Measurements from ENCODE around the gene NSFL1C. TPM values are rescaled to one million over a fixed set of nuclear protein-coding genes. Genes with fewer than 3 reads are reported as not detected.

Gene NSFL1C
- total and polyA plus RNA-seq, 2 experiments from 2014 or later: 48.9 to 92.2 TPM

GRCh38 chr20:1436263-1436662 is 30.4 kb downstream of the NSFL1C start:
- Histone ChIP-seq H3K9me2 (ENCODE audit: insufficient read depth) (no peaks in the 10 kb centered on the region), H3K27ac (ENCODE audit: low read depth) (no peak overlapping the region), H2AFZ (no peak overlapping the region), H3K4me3 (no peak overlapping the region), H3K27me3 (ENCODE audit: insufficient read depth) (no peaks in the 10 kb centered on the region), H3K36me3 (ENCODE audit: insufficient read depth) (no peaks in the 10 kb centered on the region; the same call in 1 of the 2 replicates), H3K4me2 (no peak overlapping the region), H3K79me2 (replicated peaks; ENCODE audit: insufficient read depth) (no peaks in the 10 kb centered on the region), H3K4me1 (ENCODE audit: insufficient read depth) (peaks cover 11% of the 10 kb centered on the region), H3F3A (replicated peaks; ENCODE audit: low read depth) (no peaks in the 10 kb centered on the region), H4K20me1 (replicated peaks; ENCODE audit: insufficient read depth) (no peaks in the 10 kb centered on the region; the same call in 1 of the 2 replicates)
- DNase-seq (ENCODE audit: low spot score) (no peak), ATAC-seq (no peak)
- Mint-ChIP-seq H3K4me1 (peaks cover 16% of the 10 kb centered on the region), H3K36me3 (ENCODE audit: low read depth) (peaks cover 36% of the 10 kb centered on the region), H3K27ac (no peak overlapping the region), H3K4me3 (no peak overlapping the region), H3K27me3 (ENCODE audit: insufficient read depth, low read depth, poor library complexity) (peaks cover 9% of the 10 kb centered on the region), H3K9me3 (peaks cover 33% of the 10 kb centered on the region)
- TF ChIP-seq ZNF331 (CRISPR knock-in tag; IDR thresholded peaks at IDR 0.05; ENCODE audit: low read depth): no peak
- TF ChIP-seq ZNF114 (CRISPR knock-in tag; IDR thresholded peaks at IDR 0.05): no peak
- TF ChIP-seq NANOG (IDR thresholded peaks at IDR 0.05; ENCODE audit: borderline replicate concordance): no peak
- TF ChIP-seq JUNB (IDR thresholded peaks at IDR 0.05; ENCODE audit: unreplicated experiment): no peak
- TF ChIP-seq EZH2phosphoT487 (IDR thresholded peaks at IDR 0.05; ENCODE audit: unreplicated experiment): no peak

- H3K9me3 Mint-ChIP-seq: peaks cover 33% of the 10 kb centered on the region
- ATAC-seq (no peak), DNase-seq (ENCODE audit: low spot score) (no peak)
- Histone ChIP-seq H3K4me3 (no peak overlapping the region), H2AFZ (no peak overlapping the region), H3K79me2 (replicated peaks; ENCODE audit: insufficient read depth) (no peaks in the 10 kb centered on the region), H4K20me1 (replicated peaks; ENCODE audit: insufficient read depth) (no peaks in the 10 kb centered on the region), H3K27me3 (ENCODE audit: insufficient read depth) (no peaks in the 10 kb centered on the region), H3K36me3 (ENCODE audit: insufficient read depth) (no peaks in the 10 kb centered on the region; the same call in 1 of the 2 replicates), H3K4me2 (no peak overlapping the region), H3K9me2 (ENCODE audit: insufficient read depth) (no peaks in the 10 kb centered on the region), H3K27ac (ENCODE audit: low read depth) (no peak overlapping the region), H3K4me1 (ENCODE audit: insufficient read depth) (peaks cover 17% of the 10 kb centered on the region), H3F3A (replicated peaks; ENCODE audit: low read depth) (no peaks in the 10 kb centered on the region)
- no peak overlapping the region for H3K4me3 Mint-ChIP-seq
- H3K4me1 Mint-ChIP-seq: peaks cover 24% of the 10 kb centered on the region
- peaks cover 36% of the 10 kb centered on the region for H3K36me3 Mint-ChIP-seq (ENCODE audit: low read depth)
- no peak overlapping the region for H3K27ac Mint-ChIP-seq
- peaks cover 5% of the 10 kb centered on the region for H3K27me3 Mint-ChIP-seq (ENCODE audit: insufficient read depth, low read depth, poor library complexity)
- TF ChIP-seq NANOG (IDR thresholded peaks at IDR 0.05; ENCODE audit: borderline replicate concordance) (no peak), ZNF114 (CRISPR knock-in tag; IDR thresholded peaks at IDR 0.05) (no peak), EZH2 (IDR thresholded peaks at IDR 0.05; ENCODE audit: low read depth, unreplicated experiment) (no peak), ZNF331 (CRISPR knock-in tag; IDR thresholded peaks at IDR 0.05; ENCODE audit: low read depth) (no peak), JUNB (IDR thresholded peaks at IDR 0.05; ENCODE audit: unreplicated experiment) (no peak), STAT1 (IDR thresholded peaks at IDR 0.05; ENCODE audit: unreplicated experiment) (no peak), POLR2AphosphoS5 (IDR thresholded peaks at IDR 0.05; ENCODE audit: low read depth) (no peak), CREB1 (CRISPR knock-in tag; IDR thresholded peaks at IDR 0.05; ENCODE audit: low read depth) (no peak)
- TF ChIP-seq, protein P1, sequence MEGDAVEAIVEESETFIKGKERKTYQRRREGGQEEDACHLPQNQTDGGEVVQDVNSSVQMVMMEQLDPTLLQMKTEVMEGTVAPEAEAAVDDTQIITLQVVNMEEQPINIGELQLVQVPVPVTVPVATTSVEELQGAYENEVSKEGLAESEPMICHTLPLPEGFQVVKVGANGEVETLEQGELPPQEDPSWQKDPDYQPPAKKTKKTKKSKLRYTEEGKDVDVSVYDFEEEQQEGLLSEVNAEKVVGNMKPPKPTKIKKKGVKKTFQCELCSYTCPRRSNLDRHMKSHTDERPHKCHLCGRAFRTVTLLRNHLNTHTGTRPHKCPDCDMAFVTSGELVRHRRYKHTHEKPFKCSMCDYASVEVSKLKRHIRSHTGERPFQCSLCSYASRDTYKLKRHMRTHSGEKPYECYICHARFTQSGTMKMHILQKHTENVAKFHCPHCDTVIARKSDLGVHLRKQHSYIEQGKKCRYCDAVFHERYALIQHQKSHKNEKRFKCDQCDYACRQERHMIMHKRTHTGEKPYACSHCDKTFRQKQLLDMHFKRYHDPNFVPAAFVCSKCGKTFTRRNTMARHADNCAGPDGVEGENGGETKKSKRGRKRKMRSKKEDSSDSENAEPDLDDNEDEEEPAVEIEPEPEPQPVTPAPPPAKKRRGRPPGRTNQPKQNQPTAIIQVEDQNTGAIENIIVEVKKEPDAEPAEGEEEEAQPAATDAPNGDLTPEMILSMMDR (conservative IDR thresholded peaks at IDR 0.05; ENCODE audit: low read depth in 2 of 2): no peak
- TF ChIP-seq, protein P2, sequence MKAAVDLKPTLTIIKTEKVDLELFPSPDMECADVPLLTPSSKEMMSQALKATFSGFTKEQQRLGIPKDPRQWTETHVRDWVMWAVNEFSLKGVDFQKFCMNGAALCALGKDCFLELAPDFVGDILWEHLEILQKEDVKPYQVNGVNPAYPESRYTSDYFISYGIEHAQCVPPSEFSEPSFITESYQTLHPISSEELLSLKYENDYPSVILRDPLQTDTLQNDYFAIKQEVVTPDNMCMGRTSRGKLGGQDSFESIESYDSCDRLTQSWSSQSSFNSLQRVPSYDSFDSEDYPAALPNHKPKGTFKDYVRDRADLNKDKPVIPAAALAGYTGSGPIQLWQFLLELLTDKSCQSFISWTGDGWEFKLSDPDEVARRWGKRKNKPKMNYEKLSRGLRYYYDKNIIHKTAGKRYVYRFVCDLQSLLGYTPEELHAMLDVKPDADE (IDR thresholded peaks at IDR 0.05): no peak
- TF ChIP-seq, protein P3, sequence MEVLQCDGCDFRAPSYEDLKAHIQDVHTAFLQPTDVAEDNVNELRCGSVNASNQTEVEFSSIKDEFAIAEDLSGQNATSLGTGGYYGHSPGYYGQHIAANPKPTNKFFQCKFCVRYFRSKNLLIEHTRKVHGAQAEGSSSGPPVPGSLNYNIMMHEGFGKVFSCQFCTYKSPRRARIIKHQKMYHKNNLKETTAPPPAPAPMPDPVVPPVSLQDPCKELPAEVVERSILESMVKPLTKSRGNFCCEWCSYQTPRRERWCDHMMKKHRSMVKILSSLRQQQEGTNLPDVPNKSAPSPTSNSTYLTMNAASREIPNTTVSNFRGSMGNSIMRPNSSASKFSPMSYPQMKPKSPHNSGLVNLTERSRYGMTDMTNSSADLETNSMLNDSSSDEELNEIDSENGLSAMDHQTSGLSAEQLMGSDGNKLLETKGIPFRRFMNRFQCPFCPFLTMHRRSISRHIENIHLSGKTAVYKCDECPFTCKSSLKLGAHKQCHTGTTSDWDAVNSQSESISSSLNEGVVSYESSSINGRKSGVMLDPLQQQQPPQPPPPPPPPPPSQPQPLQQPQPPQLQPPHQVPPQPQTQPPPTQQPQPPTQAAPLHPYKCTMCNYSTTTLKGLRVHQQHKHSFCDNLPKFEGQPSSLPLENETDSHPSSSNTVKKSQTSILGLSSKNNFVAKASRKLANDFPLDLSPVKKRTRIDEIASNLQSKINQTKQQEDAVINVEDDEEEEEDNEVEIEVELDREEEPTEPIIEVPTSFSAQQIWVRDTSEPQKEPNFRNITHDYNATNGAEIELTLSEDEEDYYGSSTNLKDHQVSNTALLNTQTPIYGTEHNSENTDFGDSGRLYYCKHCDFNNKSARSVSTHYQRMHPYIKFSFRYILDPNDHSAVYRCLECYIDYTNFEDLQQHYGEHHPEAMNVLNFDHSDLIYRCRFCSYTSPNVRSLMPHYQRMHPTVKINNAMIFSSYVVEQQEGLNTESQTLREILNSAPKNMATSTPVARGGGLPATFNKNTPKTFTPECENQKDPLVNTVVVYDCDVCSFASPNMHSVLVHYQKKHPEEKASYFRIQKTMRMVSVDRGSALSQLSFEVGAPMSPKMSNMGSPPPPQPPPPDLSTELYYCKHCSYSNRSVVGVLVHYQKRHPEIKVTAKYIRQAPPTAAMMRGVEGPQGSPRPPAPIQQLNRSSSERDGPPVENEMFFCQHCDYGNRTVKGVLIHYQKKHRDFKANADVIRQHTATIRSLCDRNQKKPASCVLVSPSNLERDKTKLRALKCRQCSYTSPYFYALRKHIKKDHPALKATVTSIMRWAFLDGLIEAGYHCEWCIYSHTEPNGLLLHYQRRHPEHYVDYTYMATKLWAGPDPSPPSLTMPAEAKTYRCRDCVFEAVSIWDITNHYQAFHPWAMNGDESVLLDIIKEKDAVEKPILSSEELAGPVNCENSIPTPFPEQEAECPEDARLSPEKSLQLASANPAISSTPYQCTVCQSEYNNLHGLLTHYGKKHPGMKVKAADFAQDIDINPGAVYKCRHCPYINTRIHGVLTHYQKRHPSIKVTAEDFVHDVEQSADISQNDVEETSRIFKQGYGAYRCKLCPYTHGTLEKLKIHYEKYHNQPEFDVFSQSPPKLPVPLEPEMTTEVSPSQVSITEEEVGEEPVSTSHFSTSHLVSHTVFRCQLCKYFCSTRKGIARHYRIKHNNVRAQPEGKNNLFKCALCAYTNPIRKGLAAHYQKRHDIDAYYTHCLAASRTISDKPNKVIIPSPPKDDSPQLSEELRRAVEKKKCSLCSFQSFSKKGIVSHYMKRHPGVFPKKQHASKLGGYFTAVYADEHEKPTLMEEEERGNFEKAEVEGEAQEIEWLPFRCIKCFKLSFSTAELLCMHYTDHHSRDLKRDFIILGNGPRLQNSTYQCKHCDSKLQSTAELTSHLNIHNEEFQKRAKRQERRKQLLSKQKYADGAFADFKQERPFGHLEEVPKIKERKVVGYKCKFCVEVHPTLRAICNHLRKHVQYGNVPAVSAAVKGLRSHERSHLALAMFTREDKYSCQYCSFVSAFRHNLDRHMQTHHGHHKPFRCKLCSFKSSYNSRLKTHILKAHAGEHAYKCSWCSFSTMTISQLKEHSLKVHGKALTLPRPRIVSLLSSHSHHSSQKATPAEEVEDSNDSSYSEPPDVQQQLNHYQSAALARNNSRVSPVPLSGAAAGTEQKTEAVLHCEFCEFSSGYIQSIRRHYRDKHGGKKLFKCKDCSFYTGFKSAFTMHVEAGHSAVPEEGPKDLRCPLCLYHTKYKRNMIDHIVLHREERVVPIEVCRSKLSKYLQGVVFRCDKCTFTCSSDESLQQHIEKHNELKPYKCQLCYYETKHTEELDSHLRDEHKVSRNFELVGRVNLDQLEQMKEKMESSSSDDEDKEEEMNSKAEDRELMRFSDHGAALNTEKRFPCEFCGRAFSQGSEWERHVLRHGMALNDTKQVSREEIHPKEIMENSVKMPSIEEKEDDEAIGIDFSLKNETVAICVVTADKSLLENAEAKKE (CRISPR knock-in tag; IDR thresholded peaks at IDR 0.05): no peak
Observed at GRCh38 chr20:1435337-1435699, 31.3 kb downstream of the NSFL1C start.
